Activated CD4-positive, alpha-beta T cell treated with anti-CD3 and anti-CD28 coated beads for 4 hours (primary cell): ENCODE data around the gene TMEM235.

ENCODE experiments used
- DNase-seq, 2 donors: peaks; one replicate each; pipeline ENCODE4 v3.0.0-alpha.2; 2020

Gene TMEM235

DNA sequence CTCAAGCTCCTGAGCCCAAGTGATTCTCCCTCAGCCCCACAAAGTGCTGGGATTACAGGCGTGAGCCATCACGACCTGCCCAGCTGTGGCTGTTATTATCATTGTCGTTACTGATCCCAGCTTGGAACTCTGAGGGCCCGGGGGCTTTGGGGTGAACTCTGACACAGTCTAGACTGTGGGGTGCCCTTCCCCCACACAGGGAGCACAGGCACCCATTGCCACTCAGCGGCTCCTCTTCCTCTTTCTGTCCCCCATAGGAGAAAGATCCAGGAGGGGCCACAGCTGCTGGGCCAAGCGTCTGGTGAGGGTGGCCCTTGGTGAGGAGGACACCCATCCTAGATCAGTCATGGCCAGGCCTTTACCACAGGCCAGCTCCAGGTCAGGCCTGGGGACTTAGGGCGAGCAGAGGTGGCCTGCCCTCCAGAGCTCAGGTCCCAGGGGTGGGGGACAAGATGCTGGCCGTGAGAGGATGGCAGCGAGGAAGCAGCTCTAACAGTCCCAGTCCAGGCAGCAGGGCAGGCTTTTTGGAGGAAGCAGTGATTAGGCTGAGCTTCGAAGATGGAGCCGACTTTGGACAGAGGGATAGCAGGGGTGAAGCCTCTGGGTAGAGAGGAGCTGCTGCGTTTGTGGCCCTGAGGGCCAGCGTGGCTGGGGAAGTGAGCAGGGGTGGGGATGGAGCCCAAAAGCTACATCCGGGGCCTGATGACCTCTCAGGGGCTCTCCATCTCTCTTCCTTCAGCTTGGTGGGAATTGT lies 24.7 kb downstream of the TMEM235 start:
- DNase-seq = no peak

GRCh38 chr17:78256707-78257591 lies 25.5 kb downstream of the TMEM235 start:
- no peak for DNase-seq

- DNase-seq = peak; percentile 26 to 28
Measured at GRCh38 chr17:78257810-78258322, 26.4 kb downstream of the TMEM235 start.

DNA sequence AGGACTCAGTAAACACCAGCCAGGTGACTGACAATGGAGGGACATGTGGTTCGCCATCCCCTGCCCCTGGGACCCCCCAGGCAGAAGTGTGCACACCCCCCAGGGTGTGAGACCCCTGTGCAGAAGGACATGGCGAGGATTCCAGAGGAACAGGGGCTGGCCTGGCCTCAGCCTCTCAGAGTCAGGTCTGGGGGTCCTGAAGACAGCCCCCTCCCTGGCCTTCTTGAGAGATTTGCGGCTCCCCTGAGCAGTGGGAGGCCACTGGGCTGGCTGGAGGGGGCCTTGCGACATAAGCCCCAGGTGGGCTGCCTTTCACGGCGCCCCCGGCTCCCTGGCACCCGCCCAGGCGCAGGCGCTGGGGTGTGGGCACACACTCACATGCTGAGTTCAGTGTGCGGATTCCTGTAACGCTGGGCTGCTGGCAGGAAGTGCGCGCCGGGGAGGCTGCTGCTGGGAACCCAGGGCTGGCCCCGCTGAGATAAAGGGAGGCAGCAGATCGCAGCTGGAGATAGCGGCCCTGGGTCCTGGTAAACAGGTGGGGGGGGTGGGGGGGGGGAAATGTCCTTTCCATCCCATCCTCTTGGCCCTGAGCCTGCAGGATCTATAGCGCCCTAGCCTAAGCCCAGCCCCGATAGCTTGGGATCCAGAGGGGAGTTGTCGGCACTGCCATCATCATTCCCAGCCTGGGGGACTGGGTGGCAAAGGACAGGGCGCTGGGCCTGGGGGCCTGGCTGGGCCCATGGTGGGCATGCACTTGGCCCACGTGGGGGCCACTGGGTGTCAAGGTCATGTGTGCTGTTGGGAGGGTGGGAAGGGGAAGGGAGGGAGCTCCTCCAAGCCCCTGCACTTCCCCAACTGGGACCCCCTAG lies 27.1 kb downstream of the TMEM235 start:
- peak; percentile 73 to 77 for DNase-seq

- no peak for DNase-seq
Measured at GRCh38 chr17:78259192-78259554, 27.7 kb downstream of the TMEM235 start.

GRCh38 chr17:78263063-78263735 lies 31.8 kb downstream of the TMEM235 start:
- DNase-seq = no peak

GRCh38 chr17:78263736-78264340 lies 32.4 kb downstream of the TMEM235 start:
- no peak for DNase-seq

DNA sequence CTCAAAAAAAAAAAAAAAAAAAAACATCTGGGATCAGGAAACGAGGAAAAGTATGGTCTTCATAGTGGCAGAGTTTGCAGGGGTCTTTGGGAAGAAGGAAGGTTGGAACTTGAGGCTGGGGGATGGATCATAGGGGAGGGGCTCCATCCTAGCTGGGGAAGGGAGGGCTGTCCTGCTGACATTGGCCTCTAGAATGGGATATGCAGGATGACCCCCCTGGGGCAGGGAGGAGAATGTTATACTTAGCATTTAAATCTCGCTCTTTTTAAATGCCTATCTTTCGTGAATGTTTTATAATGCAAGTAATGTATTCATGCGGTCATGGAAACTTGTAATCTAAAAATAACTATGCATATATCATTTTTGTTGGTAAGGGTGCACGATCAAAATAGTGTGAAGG lies 33.2 kb downstream of the TMEM235 start:
- DNase-seq = no peak

DNA sequence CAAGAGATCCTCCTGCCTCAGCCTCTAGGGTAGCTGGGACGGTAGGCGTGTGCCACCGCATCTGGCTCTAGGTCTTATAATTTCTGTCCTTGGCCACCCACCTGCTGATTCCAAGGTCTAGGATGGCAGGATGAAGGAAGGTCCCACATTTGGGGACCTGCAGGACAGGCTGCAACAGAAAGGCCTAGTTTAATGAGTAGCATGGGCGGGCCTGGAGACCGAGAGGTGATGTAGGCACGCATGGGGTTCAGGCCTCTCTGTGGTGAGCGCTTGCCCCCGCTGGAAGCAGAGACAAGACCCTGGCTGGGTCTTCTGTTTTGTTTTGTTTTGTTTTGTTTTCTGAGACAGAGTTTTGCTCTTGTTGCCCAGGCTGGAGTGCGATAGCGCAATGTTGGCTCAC lies 33.7 kb downstream of the TMEM235 start:
- DNase-seq = no peak

GRCh38 chr17:78266231-78266631 lies 34.8 kb downstream of the TMEM235 start:
- DNase-seq = no peak

GRCh38 chr17:78266771-78267170 lies 35.3 kb downstream of the TMEM235 start:
- DNase-seq = no peak

- no peak for DNase-seq
Measured at GRCh38 chr17:78267253-78268073, 36.0 kb downstream of the TMEM235 start.

DNA sequence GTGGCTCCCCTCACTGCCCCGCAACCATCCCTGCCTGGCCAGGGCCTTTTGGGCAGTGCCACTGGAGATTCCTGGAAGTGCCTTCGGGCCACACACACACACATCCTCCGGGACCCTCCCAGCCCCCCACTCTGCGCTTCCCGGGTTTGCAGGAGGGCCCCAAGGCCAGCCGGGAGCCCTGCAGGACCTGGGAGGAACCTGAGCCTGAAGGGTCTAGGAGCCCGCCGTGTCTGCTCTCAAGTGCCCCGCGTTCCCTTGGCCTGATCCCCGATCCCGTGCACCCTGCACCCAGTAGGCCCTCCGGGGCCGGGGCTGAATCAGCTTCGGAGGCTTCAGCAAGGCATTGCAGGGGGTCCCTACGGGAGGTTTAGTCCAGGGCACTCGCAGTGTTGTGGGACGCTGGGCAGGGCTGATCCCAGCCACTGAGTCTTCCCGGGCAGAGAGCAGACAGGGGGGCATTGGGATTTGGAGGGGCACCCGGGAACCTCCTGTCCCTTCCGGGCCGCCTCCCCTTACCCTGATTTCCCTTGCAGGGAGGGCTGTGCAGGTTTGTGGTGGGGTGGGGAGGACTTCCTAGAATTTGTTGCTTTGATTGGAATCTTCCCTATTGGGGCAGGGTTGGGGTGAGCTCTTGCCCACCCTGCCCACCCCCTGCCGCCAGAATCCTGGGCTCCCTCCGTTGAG lies 36.9 kb downstream of the TMEM235 start:
- no peak for DNase-seq

- no peak for DNase-seq
Measured at GRCh38 chr17:78268951-78269905, 37.8 kb downstream of the TMEM235 start.

DNA sequence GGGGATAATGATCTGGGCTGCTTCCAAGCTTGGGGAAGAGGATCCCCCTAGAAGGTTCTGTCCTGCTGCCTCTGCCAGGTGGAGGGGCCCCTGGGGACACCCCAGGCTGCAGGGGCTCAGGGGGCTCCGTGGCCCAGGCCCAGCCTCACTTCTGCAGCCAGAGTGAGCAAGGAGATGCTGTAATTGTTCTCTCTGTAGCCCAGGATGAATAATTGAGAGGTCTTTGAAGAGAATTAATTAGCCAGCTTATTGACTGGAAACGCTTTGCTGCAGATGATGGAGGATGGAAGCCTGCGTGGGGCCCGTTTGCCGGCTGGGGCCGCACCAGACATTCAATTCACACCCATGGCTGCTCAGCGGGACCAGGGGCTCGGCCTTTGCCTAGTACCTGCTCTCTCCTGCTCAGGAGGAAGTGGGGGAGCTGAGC lies 38.5 kb downstream of the TMEM235 start:
- no peak for DNase-seq

DNA sequence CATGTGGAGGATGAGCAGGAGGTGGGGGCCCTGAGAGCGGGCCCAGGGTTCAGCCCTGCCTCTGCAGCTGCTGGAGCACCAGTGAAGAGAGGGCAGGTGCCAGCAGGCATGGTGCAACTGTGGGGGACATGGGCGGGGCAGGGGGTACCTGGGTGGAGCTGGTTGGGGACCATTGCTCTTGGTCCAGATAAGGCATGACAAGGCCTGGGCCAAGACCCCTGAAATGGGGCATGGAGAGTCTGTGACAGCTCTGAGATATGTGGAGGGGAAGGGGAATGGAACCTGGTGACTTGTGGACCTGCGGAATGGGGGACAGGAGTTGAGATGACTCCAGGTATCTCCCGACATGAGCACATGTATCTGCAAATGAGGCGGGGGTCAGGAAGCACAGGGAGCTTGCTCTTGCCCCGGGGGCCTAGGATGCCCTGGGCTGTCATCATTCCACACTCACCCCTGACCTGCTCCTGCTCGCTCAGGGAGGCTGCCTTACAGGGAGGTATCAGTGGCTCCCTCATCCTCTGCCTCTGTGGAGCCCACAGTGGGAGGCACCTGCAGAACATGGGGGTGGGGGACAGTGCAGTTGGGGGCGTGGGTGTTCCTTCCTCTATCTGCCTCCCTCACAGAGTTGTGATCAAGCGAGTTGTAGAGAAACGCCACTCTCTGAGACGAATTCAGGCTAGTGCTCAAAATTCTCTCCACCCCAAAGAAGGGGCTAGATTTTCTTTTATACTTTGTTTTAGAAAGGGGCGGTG lies 40.2 kb downstream of the TMEM235 start:
- no peak for DNase-seq

DNA sequence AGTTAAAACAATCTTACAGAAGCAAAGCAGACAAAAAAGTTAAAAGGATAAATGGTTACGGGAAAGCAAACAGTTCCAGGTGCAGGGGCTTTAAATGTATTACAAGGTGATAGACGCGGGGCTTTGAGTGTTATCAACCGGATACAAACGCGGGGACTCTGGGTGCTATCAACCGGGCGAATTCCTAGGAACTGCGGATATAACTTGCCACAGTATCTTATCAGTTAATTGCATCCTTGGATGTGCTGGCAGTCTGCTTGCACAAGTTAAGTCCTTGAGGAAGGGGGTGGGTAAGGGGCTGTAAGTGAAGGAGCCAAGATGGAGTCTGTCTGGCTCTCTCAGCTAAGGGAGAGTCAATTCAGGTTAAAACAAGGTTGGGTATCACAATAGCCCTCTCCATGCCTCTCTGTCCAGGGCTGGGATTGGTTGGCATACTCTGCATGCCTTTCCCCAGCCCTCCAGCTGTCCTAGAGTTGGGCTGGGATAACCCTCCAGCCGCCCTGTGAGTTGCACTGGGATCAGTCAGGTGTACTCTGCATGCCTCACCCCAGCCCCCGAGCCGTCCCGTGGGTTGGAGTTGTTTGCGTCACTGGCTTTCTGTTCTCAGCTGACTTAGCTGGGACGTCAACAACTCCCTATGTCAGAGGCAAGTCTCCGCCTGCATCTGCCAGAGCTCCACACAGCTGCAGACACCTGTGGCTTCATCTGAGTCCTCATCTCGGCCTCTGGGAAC lies 40.9 kb downstream of the TMEM235 start:
- DNase-seq = peak; percentile 56 to 66

- DNase-seq = no peak
Measured at GRCh38 chr17:78272914-78273258, 41.5 kb downstream of the TMEM235 start.
